ENCODE measurements around the gene CCDC175.

CCDC175 gene

DNA sequence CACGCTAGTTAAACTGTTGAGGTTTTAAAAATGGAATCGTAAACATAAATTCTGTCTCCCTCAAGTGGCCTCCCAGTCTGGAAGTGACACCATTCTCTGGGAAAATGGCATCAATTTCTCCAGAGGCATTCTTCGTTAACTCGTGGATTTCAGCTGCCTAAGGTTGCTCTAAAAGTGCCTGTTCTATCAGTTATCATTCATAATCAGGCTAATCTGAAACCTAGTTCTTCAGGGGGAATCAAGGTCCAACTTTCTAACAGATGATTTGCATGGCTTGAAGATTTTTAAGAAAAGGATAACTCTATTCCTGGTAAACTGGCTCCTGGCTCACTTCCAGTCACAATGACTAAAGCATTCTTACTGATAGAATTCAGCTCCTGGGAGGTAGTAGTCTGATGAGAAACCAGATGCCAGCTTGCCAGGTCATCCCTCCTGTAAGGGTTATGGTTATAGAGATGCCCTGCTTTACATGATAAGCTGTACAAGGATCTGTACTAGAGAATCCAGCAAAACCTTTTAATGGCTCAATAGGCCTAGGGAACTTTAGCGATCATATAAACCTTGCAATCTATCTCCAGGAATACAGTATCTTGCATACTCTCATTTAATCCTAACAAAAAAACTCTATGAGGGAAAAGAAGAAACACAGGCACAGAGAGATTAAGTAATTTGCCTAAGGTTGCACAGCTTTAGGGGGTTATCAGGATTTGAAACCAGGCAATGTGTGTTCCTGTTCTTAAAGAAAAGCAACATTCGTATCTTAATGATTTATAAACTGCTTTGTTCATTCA, 93.9 kb downstream of the CCDC175 start:
- DNase-seq (ENCODE audit: low read depth), result peak; percentile 98

DNA sequence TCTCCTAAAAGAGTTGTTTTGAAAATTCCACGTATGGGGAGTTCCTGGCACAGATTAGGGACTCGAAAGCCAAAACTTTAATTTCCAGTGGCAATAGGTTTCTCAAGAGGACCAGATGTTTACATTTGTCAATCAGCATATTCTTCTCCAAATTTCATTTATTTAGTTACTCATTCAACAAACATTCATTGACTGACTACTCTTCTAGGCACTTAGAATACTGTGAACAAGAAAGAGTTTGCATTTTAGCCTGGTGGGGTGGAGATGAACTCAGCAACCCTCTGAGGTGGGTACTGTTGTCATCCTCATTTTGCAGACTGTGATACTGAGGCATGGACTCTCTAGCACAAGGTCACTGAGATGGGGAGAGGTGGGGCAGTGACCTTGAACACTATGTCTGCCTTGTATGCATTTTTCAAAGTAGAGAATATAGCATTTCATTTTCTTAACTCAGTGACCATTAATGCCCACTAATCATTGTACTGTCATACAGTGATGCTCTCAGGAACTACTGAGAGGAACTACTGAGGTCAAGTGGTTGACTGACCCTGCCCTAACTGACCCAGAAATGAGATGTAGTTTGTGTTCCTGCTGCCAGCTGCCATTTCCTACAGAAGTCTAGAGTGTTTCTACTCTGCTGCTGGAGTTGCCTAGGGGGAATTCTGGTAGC, 94.6 kb downstream of the CCDC175 start:
- peak; percentile 66 for DNase-seq (ENCODE audit: low read depth)

DNA sequence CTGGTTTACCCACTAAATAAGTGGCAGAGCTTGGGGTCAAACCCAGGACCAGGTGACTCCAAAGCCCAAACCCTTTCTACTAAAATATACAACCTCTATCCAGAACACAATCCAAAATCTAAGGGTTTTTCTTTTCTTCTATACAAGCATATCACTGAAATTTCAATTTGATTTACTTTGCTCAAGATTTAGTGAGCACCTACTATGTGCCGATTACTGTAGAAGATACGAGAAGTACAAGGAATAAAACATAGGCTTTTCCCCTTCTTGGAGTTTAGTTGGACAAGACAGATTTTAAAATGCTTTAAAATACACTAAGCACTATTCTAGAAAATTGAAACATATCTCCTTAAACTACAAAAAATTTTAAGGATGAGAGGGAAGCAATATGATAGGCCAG, 95.2 kb downstream of the CCDC175 start:
- no peak for DNase-seq (ENCODE audit: low read depth)

DNA sequence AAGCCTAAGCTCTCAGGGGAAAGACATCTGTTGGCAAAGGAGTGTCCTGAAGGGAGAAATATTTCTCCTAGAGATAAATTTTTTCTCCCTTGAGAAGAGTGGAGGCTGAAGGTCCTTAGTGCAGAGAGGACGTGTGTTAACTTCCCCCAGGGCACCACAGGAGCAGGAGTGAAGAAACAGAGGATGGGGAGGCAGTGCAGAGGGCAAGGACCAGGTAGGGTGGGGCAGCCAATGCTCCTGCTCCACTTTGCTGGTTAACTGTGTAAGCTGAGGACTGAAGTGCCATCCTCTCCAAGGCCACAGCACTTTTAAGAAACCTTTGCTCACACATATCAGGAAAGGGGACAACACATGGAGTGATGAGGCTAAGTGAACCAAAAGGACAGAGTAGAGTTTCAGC, 96.4 kb downstream of the CCDC175 start:
- no peak for DNase-seq (ENCODE audit: low read depth)

DNA sequence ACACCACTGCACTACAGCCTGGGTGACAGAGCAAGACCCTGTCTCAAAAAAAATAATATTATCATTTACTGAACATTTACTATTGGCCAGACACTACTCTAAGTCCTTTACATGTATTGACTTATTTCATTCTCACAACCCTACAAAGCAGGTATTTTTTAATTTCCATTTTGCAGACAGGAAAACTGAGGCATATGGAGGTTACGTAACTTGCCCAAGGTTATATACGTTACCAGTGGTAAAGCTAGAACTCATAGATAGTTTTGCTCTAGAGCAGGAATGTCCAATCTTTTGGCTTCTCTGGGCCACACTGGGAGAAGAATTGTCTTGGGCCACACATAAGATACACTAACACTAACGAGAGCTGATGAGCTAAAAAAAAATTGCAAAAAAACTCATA, 98.1 kb downstream of the CCDC175 start:
- DNase-seq (ENCODE audit: low read depth), result no peak

DNA sequence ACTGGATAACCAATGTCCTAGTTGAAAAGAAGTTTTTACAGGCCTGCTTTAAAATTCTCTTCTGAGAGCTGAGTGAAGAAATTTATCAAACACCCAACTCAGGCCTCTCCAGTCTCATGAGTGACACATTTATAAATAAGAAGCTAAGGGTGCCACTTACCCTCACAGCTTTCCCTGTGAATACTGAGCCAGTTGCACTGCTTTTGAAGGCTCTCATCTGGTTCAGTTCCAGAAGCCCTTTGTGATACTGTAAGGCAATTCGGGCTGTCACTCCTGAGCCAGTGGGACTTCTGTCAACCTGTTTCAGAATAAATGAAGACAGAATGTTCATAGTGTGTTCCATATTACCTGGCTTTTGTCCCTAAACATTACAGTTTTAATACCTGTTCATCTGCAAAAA, 100.9 kb downstream of the CCDC175 start:
- DNase-seq (ENCODE audit: low read depth), result no peak

DNA sequence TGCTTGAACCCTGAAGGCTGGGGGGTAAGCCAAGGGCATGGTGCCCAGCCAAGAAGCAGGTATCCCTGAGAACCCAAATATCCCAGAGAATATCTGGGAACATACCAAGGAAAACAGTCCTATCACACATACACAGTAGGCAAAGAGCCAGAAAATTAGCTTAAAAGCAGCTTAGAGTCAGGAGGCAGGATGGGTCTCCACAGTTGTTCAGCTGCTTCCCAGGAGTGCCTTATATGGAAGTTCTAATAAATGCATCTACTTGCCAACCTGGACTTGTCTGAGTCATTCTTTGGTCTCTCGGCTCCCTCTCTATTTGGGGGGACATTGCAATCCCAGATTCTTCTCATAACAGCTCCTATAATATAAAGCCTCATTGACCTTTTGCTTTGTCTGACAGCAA, 102.4 kb downstream of the CCDC175 start:
- DNase-seq (ENCODE audit: low read depth), result peak; percentile 8

DNA sequence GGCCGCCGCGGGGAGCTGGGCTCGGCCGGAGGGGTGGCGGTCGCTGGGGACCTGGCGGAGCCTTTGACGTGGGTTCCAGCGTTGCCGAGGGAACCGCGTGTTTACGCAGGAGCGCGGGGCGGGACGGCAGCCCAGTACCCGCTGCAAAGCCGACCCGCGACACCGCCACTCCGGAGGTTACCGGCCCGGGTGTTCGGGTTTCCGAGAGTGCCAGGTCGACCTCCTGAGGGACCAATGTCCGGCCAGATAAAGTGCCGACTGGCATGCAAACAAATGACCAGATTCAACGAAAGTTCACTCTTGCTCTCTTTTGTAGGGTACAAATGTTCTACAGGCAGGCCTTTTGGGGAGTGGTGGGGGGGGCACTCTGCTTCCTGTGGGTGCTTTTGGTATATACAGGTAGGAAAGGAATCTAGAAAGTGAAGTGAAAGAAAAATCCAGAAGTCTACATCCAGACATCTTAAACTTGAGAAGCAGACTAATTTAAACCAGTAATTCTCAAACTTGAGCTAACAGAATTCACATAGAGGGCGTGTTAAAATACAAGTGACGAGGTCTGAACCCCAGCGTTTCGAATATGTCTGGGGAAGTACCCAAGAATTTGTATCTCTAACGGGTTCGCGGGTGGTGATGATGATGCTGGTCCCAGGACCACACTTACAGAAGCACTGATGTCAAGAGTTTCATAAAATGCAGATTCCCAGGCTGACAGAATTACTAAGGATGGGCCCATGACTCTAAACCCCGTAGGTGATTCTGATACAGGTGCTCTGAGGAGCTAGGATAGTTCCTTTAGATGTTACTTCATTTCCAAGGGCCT, 111.1 kb downstream of the CCDC175 start, which contains the start of gene GPR135:
Gene GPR135, minus strand, starts transcription at position 65 of the 820 bp plus-strand sequence. CDS start 154 bp downstream, outside the sequence.
- no peak for DNase-seq (ENCODE audit: low read depth)

DNA sequence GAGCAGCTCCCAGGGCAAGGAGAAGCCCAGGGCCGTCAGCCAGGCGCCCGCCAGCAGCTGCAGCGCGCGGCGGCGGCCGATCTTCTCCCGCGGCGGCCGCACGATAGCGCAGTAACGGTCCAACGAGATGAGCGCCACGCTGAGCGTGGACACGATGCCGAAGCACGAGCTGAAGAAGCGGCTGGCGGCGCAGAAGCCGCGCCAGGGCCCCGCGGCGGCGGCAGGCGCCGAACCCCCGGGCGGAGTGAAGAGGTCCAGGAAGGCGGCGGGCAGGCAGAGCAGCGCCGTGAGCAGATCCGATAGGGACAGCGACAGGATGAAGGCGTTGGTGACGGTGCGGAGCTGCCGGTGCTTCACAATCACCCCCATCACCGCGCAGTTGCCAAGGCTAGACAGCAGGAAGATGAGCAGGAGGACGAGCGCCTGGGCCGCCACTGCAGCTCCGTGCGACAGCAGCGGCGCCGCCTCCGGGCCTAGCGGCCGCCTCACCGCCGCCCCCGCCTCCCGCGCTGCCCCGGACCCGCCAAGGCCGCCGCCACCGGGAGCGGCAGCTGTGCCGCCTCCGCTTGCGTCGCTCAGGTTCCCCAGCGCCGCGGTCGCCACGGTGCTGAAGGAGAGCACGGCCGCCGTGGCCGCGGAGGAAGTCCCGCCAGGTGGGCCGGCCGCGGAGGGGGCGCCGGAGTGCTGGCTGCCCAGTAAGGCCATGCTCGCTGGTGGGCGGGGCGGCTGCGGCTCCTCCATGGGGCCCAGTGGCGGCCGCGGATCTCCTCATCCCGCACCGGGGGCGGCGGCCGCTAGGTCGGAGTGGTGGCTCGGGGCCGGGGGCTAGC, 111.9 kb downstream of the CCDC175 start:
- peak; percentile 61 for DNase-seq (ENCODE audit: low read depth)

DNA sequence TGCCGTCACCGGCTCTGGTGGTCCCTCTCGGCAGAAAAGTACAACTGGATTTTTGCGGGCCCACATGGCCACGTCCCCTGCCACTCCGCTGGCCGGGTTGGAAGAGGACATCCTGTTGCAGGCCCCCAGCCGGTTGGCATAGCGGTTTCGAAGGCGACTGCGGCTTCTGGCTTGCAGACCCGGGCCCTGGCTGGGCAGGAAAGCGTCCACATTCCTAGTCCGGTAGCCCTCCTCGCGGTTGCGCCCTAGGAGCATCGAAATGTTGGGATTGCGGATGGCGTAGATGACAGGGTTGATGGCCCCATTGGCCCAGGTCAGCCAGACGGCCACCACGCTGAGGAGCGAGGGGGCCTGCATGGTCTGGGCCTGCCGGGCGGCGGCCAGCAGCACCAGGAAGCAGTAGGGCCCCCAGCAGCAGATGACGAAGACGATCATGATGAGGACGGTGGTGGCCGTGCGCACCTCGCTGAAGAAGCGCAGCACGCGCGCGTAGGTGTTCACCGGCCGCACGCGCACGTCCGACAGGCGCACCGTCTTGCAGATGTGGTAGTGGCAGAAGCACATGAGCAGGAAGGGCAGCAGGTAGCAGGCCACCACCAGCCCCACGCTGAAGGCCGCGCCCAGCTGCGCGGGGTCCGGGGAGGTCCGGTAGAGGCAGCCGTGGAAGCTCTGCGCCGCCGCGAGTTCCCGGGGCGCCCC, 112.7 kb downstream of the CCDC175 start:
- DNase-seq (ENCODE audit: low read depth), result no peak

DNA sequence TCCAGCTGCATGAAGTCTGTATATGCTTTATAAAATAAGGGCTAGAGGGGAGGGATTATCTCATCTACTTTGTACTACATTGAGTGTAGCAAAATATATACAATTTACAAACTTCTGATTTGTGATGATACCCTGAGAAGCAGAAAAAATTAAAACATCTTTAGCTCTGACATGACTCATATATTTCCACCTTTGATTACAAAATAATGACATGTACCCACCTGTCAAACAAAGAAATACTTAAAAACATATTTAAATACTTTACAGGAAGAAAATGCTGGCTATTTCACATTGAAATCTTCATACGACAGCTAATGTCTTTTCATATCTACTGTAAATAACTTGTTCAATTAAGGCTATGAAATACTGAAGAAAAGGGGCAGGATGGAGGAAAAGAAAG, 114.7 kb downstream of the CCDC175 start:
- DNase-seq (ENCODE audit: low read depth), result no peak

DNA sequence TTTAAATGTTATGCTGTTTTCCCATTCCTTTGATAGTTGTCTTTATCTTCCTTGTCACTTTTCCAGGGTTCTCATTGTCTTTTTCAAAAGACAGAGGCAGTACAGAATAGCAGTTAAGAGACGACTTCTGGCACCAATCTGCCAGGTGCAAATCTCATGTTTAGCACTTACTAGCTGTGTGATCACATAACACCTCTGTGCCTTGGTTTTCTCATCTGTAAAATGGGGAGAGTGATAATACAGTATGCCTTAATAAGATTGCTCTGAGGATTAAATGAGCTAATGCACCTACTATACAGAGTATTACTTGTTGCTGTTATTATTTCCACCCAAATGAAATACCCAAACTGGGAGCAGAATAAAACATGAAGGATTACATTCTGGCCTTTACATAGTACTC, 116.2 kb downstream of the CCDC175 start:
- no peak for DNase-seq (ENCODE audit: low read depth)

DNA sequence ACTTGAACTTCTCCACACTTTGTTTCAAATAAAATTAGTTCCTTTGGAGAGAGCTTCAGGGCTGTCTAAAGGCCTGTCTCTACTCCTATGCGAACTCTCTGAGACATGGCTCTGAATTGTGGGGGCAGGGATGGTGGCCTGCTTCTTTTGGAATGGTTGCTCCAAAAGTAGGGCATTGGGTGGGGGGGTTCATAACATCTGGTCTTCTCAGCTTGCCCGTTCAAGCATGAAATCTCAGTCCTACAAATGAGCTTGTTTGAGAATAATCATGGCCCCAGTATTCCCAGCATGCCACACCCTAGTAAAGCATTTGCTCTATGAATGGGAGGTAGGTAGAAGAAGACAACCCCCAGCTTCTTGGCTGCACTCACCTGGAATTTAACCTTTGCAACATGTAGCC, 118.1 kb downstream of the CCDC175 start:
- no peak for DNase-seq (ENCODE audit: low read depth)

DNA sequence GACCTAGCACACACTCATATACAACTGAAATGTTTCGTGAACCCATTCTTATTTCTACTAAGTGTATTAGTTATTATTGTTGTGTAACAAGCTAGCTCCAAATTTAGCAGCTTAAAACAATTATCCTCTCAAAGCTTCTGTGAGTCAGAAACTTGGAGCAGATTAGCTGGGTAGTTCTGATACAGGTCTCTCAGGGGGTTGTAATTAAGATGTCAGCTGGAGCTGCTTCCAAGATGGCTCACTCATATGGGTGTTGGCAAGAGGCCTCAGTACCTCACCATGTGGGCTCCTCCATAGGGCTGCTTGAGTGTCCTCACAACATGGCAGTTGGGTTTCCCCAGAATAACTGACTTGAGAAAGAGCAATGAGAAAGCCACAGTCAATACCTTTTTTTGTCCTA, 121.2 kb downstream of the CCDC175 start:
- DNase-seq (ENCODE audit: low read depth), result no peak

Data from ELR (cell line).